Vagina (tissue), 2 donors: ENCODE measurements around the gene EIF5AL1. TPM values are rescaled to one million over a fixed set of nuclear protein-coding genes. Genes with fewer than 3 reads are reported as not detected.
A peak's percentile ranks its signal among the peaks of the same experiment; 100 is the strongest.

Experiments
- DNase-seq, 2 donors: peaks; one replicate each; pipeline ENCODE4 v3.0.0-alpha.2; 2017; ENCODE audit errors: extremely low spot score in 2 of 2
- H3K27ac ChIP-seq: fragments of 200-600 bp; sonication (generic); one replicate; pipeline ENCODE4 v1.5.1; 2019
- H3K27me3 ChIP-seq: fragments of 200-600 bp; sonication (generic); one replicate; pipeline ENCODE4 v1.5.1; 2019
- H3K36me3 ChIP-seq, 2 donors: fragments of 200-600 bp; sonication (generic); one replicate each; pipeline ENCODE4 v1.5.1; 2017 to 2019
- H3K4me1 ChIP-seq: fragments of 200-600 bp; sonication (generic); one replicate; pipeline ENCODE4 v1.5.1; 2019
- H3K4me3 ChIP-seq, 2 donors: fragments of 200-600 bp; sonication (generic); 1 replicate in 1 of 2; 2 replicates in 1 of 2; pipeline ENCODE4 v1.5.1; 2016 to 2019
- H3K9me3 ChIP-seq: fragments of 200-600 bp; sonication (generic); one replicate; pipeline ENCODE4 v1.5.1; 2019
- CTCF ChIP-seq, 3 experiments: fragments of 450-650 bp in 2 of 3; fragments of 200-600 bp in 1 of 3; sonication (generic) in 1 of 3; IDR thresholded peaks; one replicate each; pipeline ENCODE4 v1.5.1; 2017 to 2019; ENCODE audit warnings: antibody characterized with exemption in 3 of 3, mild to moderate bottlenecking in 2 of 3, moderate library complexity in 2 of 3
- POLR2A ChIP-seq, 2 donors: fragments of 450-650 bp; IDR thresholded peaks; one replicate each; pipeline ENCODE4 v1.6.1; 2017; ENCODE audit warnings: antibody characterized with exemption in 2 of 2, mild to moderate bottlenecking in 2 of 2, moderate library complexity in 2 of 2
- POLR2AphosphoS5 ChIP-seq, 2 donors: sonication (generic); formaldehyde crosslinking; IDR thresholded peaks; one replicate each; pipeline ENCODE4 v1.9.0; 2017; ENCODE audit warnings: antibody characterized with exemption in 2 of 2, mild to moderate bottlenecking in 2 of 2, low read depth in 1 of 2; ENCODE audit not compliant: insufficient read depth in 1 of 2
- intact Hi-C: fragments of 100-400 bp; cut with DNase I; formaldehyde crosslinking; loops from one replicate; pipeline ENCODE4 v1.15.1; 2023
- total RNA-seq: library from RNA; depleted of rRNA; stranded (reverse); fragments of >200 nt; gene quantifications from one replicate; pipeline ENCODE4 v1.2.3, GENCODE V29; 2016

EIF5AL1 gene
- total RNA-seq, 1 donor from 2014 or later: not detected

GRCh38 chr10:79482304-79482703, 30.0 kb upstream of the EIF5AL1 start:
- TF ChIP-seq CTCF (IDR thresholded peaks at IDR 0.05): no peak
- TF ChIP-seq POLR2AphosphoS5 (IDR thresholded peaks at IDR 0.05; ENCODE audit: insufficient read depth in 1 of 2, low read depth in 1 of 2): no peak
- TF ChIP-seq POLR2A (IDR thresholded peaks at IDR 0.05): no peak

GRCh38 chr10:79482741-79483140, 29.6 kb upstream of the EIF5AL1 start:
- intact Hi-C loops: no loop called here
- H3K36me3 ChIP-seq: no peaks in the 10 kb centered on the region
- DNase-seq: no peak
- H3K27ac ChIP-seq: peak overlapping the region; percentile 18
- no peaks in the 10 kb centered on the region for H3K27me3 ChIP-seq
- TF ChIP-seq POLR2A (IDR thresholded peaks at IDR 0.05) (no peak), CTCF (IDR thresholded peaks at IDR 0.05) (no peak), POLR2AphosphoS5 (IDR thresholded peaks at IDR 0.05; ENCODE audit: insufficient read depth in 1 of 2, low read depth in 1 of 2) (no peak)
- H3K4me1 ChIP-seq: peaks cover 29% of the 10 kb centered on the region
- no peak overlapping the region for H3K4me3 ChIP-seq
- H3K9me3 ChIP-seq: no peaks in the 10 kb centered on the region

More at GRCh38 chr10:79482304-79482703, 30.0 kb upstream of the EIF5AL1 start:
- no peaks in the 10 kb centered on the region for H3K27me3 ChIP-seq
- H3K4me3 ChIP-seq: no peak overlapping the region
- intact Hi-C loops: no loop called here
- H3K9me3 ChIP-seq: no peaks in the 10 kb centered on the region
- peaks cover 25% of the 10 kb centered on the region for H3K4me1 ChIP-seq
- DNase-seq: no peak
- H3K36me3 ChIP-seq: no peaks in the 10 kb centered on the region
- no peak overlapping the region for H3K27ac ChIP-seq

- no peaks in the 10 kb centered on the region for H3K9me3 ChIP-seq
- H3K4me1 ChIP-seq: peaks cover 35% of the 10 kb centered on the region
- intact Hi-C loops: no loop called here
- TF ChIP-seq CTCF (IDR thresholded peaks at IDR 0.05) (no peak), POLR2A (IDR thresholded peaks at IDR 0.05) (no peak), POLR2AphosphoS5 (IDR thresholded peaks at IDR 0.05; ENCODE audit: insufficient read depth in 1 of 2, low read depth in 1 of 2) (no peak)
- H3K36me3 ChIP-seq: no peaks in the 10 kb centered on the region
- H3K4me3 ChIP-seq: no peak overlapping the region
- DNase-seq: no peak
- H3K27me3 ChIP-seq: no peaks in the 10 kb centered on the region
- peak overlapping the region; percentile 69 for H3K27ac ChIP-seq
These were observed 29.0 kb upstream of the EIF5AL1 start for GRCh38 chr10:79483299-79483698.

GRCh38 chr10:79483948-79484347, 28.4 kb upstream of the EIF5AL1 start:
- TF ChIP-seq CTCF (IDR thresholded peaks at IDR 0.05): no peak
- no peak for TF ChIP-seq POLR2A (IDR thresholded peaks at IDR 0.05)
- peak; percentile 38 to 47 for TF ChIP-seq POLR2AphosphoS5 (IDR thresholded peaks at IDR 0.05; ENCODE audit: insufficient read depth in 1 of 2, low read depth in 1 of 2)
- H3K27me3 ChIP-seq: no peaks in the 10 kb centered on the region
- H3K27ac ChIP-seq: peak overlapping the region; percentile 69
- no peaks in the 10 kb centered on the region for H3K9me3 ChIP-seq
- intact Hi-C loops: no loop called here
- H3K36me3 ChIP-seq: no peaks in the 10 kb centered on the region
- no peak overlapping the region for H3K4me3 ChIP-seq
- DNase-seq: no peak
- peaks cover 41% of the 10 kb centered on the region for H3K4me1 ChIP-seq

- Histone ChIP-seq H3K9me3 (no peaks in the 10 kb centered on the region), H3K4me3 (no peak overlapping the region), H3K36me3 (no peaks in the 10 kb centered on the region), H3K27me3 (no peaks in the 10 kb centered on the region), H3K4me1 (peaks cover 44% of the 10 kb centered on the region), H3K27ac (peak overlapping the region; percentile 69)
- TF ChIP-seq CTCF (IDR thresholded peaks at IDR 0.05) (no peak), POLR2A (IDR thresholded peaks at IDR 0.05) (no peak), POLR2AphosphoS5 (IDR thresholded peaks at IDR 0.05; ENCODE audit: insufficient read depth in 1 of 2, low read depth in 1 of 2) (no peak)
- intact Hi-C loops: no loop called here
- DNase-seq: peak in 1 of 2 donors; percentile 62
These were observed 27.9 kb upstream of the EIF5AL1 start for GRCh38 chr10:79484476-79484875.
